Measurements from ENCODE around the gene MREG.

DNA sequence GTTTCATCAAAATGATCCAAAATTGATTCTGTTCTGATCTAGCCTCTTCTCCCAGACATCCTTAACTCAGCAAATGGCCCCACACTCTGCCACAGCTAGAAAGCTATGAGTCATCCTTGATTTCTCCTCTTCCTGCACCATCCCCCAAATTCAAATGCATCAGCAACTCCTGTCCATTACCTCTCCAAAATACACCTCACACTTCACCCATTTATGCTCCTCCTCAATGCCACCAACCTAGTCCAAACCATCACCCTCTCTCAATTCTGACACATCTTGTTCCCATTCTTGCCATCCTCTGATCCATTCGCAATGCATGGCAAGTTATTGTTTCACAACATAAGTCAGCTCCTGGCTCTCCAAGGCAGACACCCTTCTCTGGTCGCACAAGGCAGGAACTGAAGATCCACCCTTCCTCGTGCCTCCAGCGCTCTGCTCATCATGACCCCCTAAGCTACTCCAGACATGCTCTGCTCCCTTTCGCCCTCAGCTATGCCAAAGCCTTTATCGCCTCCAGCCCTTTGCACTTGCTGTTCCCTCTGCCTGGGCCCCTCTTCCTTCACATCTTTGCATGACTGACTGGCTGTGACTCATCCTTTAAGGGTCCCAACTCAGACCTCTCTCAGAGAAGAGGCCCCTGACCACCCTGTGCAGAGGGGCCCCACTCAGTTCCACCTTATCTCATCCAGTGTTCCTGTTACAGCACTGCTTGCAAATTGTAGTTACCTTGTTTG lies 83.6 kb downstream of the MREG start:
- TF ChIP-seq, protein P1, sequence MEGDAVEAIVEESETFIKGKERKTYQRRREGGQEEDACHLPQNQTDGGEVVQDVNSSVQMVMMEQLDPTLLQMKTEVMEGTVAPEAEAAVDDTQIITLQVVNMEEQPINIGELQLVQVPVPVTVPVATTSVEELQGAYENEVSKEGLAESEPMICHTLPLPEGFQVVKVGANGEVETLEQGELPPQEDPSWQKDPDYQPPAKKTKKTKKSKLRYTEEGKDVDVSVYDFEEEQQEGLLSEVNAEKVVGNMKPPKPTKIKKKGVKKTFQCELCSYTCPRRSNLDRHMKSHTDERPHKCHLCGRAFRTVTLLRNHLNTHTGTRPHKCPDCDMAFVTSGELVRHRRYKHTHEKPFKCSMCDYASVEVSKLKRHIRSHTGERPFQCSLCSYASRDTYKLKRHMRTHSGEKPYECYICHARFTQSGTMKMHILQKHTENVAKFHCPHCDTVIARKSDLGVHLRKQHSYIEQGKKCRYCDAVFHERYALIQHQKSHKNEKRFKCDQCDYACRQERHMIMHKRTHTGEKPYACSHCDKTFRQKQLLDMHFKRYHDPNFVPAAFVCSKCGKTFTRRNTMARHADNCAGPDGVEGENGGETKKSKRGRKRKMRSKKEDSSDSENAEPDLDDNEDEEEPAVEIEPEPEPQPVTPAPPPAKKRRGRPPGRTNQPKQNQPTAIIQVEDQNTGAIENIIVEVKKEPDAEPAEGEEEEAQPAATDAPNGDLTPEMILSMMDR (IDR thresholded peaks at IDR 0.05; ENCODE audit: low read depth, low read length, poor library complexity, severe bottlenecking) = no peak
- no peak for TF ChIP-seq EZH2phosphoT487 (IDR thresholded peaks at IDR 0.05; ENCODE audit: borderline replicate concordance, low read length)
